ENCODE results near the gene PTGDR.

DNA sequence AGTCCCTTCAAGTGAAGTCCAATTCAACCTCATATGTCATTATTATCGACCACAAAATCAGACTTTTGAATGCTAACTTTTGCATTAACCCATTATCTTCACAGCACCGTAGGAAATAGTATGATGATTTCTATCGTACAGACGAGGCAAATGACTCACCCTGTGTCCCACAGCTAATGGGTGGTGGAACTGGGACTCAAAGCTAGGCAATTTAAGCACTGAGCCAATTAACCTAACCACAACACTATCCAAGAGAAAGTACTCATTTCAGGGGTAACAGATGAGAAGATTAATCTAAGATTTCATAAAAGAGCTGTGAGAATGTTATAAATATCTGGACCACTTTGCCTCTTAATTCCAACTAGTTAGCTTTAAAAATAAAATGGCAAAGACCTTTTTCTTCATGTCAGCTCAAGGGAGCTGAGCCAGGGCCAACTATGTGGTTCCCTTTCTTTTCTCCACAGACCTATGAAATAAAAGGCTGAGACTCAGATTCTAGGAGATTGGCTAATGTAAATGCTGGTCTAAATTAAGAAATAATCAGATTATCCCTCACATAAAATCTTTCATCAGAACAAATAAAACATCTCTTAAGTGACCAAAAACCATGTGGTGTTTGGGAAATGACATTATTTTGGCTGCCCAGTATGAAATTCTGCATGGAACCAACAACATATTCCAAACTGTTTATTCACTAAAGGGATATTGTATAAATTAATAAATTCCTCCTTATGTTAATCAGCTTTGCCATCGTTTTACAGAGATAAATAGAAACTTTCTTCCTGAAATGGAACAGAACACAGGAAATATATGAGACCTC lies 51.5 kb downstream of the PTGDR start:
- TF ChIP-seq EZH2 (IDR thresholded peaks at IDR 0.05; ENCODE audit: low read length, unreplicated experiment): no peak
- TF ChIP-seq, protein P1, sequence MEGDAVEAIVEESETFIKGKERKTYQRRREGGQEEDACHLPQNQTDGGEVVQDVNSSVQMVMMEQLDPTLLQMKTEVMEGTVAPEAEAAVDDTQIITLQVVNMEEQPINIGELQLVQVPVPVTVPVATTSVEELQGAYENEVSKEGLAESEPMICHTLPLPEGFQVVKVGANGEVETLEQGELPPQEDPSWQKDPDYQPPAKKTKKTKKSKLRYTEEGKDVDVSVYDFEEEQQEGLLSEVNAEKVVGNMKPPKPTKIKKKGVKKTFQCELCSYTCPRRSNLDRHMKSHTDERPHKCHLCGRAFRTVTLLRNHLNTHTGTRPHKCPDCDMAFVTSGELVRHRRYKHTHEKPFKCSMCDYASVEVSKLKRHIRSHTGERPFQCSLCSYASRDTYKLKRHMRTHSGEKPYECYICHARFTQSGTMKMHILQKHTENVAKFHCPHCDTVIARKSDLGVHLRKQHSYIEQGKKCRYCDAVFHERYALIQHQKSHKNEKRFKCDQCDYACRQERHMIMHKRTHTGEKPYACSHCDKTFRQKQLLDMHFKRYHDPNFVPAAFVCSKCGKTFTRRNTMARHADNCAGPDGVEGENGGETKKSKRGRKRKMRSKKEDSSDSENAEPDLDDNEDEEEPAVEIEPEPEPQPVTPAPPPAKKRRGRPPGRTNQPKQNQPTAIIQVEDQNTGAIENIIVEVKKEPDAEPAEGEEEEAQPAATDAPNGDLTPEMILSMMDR (conservative IDR thresholded peaks at IDR 0.05; ENCODE audit: low read depth, low read length): no peak
